Smooth muscle cell (in vitro differentiated cells): ENCODE measurements around the gene RANBP3. TPM values are rescaled to one million over a fixed set of nuclear protein-coding genes. Genes with fewer than 3 reads are reported as not detected.

Source experiments
- DNase-seq: peaks from one replicate; lab custom pipeline; 2025; ENCODE audit not compliant: unreplicated experiment; lab: John Stamatoyannopoulos, UW
- H2AFZ ChIP-seq: fragments of 200-600 bp; sonication (generic); 2 replicates; pipeline ENCODE4 v1.6.0; 2016; ENCODE audit warnings: antibody characterized with exemption, low read depth, mild to moderate bottlenecking
- H3F3A ChIP-seq: fragments of 200-600 bp; sonication (generic); 2 replicates; pipeline ENCODE4 v1.6.0; 2017; ENCODE audit warnings: antibody characterized with exemption, low read depth
- H3K27ac ChIP-seq: fragments of 200-600 bp; sonication (generic); 2 replicates; pipeline ENCODE4 v1.5.1; 2016; ENCODE audit warnings: low read depth, mild to moderate bottlenecking
- H3K27me3 ChIP-seq: fragments of 200-600 bp; sonication (generic); 2 replicates; pipeline ENCODE4 v1.6.1; 2016; ENCODE audit warnings: low read depth, mild to moderate bottlenecking
- H3K36me3 ChIP-seq: fragments of 200-600 bp; sonication (generic); 2 replicates; pipeline ENCODE4 v1.5.1; 2016; ENCODE audit warnings: low read depth
- H3K4me1 ChIP-seq: fragments of 200-600 bp; sonication (generic); 2 replicates; pipeline ENCODE4 v1.5.1; 2016; ENCODE audit warnings: low read depth
- H3K4me2 ChIP-seq: fragments of 200-600 bp; sonication (generic); 2 replicates; pipeline ENCODE4 v1.6.0; 2016; ENCODE audit warnings: mild to moderate bottlenecking
- H3K4me3 ChIP-seq: fragments of 200-600 bp; sonication (generic); 2 replicates; pipeline ENCODE4 v1.5.1; 2016; ENCODE audit warnings: mild to moderate bottlenecking
- H3K79me2 ChIP-seq: fragments of 200-600 bp; sonication (generic); 2 replicates; pipeline ENCODE4 v1.6.0; 2016; ENCODE audit warnings: low read depth, mild to moderate bottlenecking
- H3K9ac ChIP-seq: fragments of 200-600 bp; sonication (generic); 2 replicates; pipeline ENCODE4 v1.6.0; 2016; ENCODE audit warnings: low read depth
- H3K9me3 ChIP-seq: fragments of 200-600 bp; sonication (generic); replicated peaks from 2 replicates; pipeline ENCODE4 v1.5.1; 2016; ENCODE audit warnings: low read depth
- H4K20me1 ChIP-seq: fragments of 200-600 bp; sonication (generic); 2 replicates; pipeline ENCODE4 v1.6.0; 2016; ENCODE audit warnings: low read depth
- CTCF ChIP-seq: fragments of 200-600 bp; sonication (generic); IDR thresholded peaks from 2 replicates; pipeline ENCODE4 v1.5.1; 2017; ENCODE audit warnings: borderline replicate concordance, mild to moderate bottlenecking, antibody characterized with exemption; ENCODE audit not compliant: insufficient read depth, poor library complexity, severe bottlenecking
- WGBS: methylation state at CpG from one replicate; pipeline ENCODE4 v1.1.7; 2016; ENCODE audit warnings: low lambda C conversion rate; 5-methylcytosine and 5-hydroxymethylcytosine counted together
- polyA plus RNA-seq: library from polyadenylated mRNA; unstranded; fragments of >200 nt; fragmentation: Nextera tagmentation; extraction: Ambion mirVana; gene quantifications from 2 replicates; pipeline ENCODE4 v1.2.1, GENCODE V29; 2016
- total RNA-seq: library from RNA; depleted of rRNA; stranded (reverse); fragments of >200 nt; gene quantifications from 2 replicates; pipeline ENCODE4 v1.2.3, GENCODE V29; 2014

The RANBP3 gene
- total and polyA plus RNA-seq, 2 experiments from 2014 or later: 13.4 to 65.8 TPM

GRCh38 chr19:5940260-5941208, 37.4 kb downstream of the RANBP3 start:
- Histone ChIP-seq H3K9me3 (no peaks in the 10 kb centered on the region), H3K27ac (no peak overlapping the region), H3K4me2 (no peak overlapping the region)

GRCh38 chr19:5937550-5937949, 40.4 kb downstream of the RANBP3 start:
- 70% methylated on average over 10 of the region's 10 CpGs for WGBS
- Histone ChIP-seq H2AFZ (no peak overlapping the region), H3K36me3 (no peaks in the 10 kb centered on the region), H3K4me3 (no peak overlapping the region), H3K9ac (no peak overlapping the region), H3K9me3 (no peaks in the 10 kb centered on the region), H4K20me1 (peaks cover 95% of the 10 kb centered on the region), H3K4me2 (no peak overlapping the region), H3K27me3 (no peaks in the 10 kb centered on the region), H3K79me2 (peaks cover 33% of the 10 kb centered on the region), H3F3A (peaks cover 17% of the 10 kb centered on the region), H3K4me1 (peaks cover 20% of the 10 kb centered on the region), H3K27ac (no peak overlapping the region)
- no peak for TF ChIP-seq CTCF
- DNase-seq: no peak

More at GRCh38 chr19:5940260-5941208, 37.4 kb downstream of the RANBP3 start:
- no peak overlapping the region for H2AFZ ChIP-seq
- H3K27me3 ChIP-seq: no peaks in the 10 kb centered on the region
- no peak for TF ChIP-seq CTCF
- DNase-seq: no peak
- 95% methylated on average over 21 of the region's 21 CpGs for WGBS
- peaks cover 20% of the 10 kb centered on the region for H3F3A ChIP-seq
- H3K36me3 ChIP-seq: no peaks in the 10 kb centered on the region
- H3K4me3 ChIP-seq: no peak overlapping the region
- peaks cover 99% of the 10 kb centered on the region for H4K20me1 ChIP-seq
- no peak overlapping the region for H3K9ac ChIP-seq
- H3K79me2 ChIP-seq: peaks cover 36% of the 10 kb centered on the region
- peaks cover 15% of the 10 kb centered on the region for H3K4me1 ChIP-seq

GRCh38 chr19:5936292-5936592, 41.7 kb downstream of the RANBP3 start:
- no peak for TF ChIP-seq CTCF
- no peak overlapping the region for H2AFZ ChIP-seq
- H3K4me3 ChIP-seq: no peak overlapping the region
- H3K9me3 ChIP-seq: no peaks in the 10 kb centered on the region
- H3K36me3 ChIP-seq: no peaks in the 10 kb centered on the region
- WGBS: 96% methylated on average over 9 of the region's 9 CpGs
- peaks cover 88% of the 10 kb centered on the region for H4K20me1 ChIP-seq
- H3K27me3 ChIP-seq: no peaks in the 10 kb centered on the region
- H3F3A ChIP-seq: peaks cover 17% of the 10 kb centered on the region
- no peak overlapping the region for H3K9ac ChIP-seq
- H3K4me2 ChIP-seq: no peak overlapping the region
- peaks cover 22% of the 10 kb centered on the region for H3K79me2 ChIP-seq
- no peak overlapping the region for H3K27ac ChIP-seq
- H3K4me1 ChIP-seq: peaks cover 16% of the 10 kb centered on the region
- no peak for DNase-seq
